Kasumi-1 (cell line): Measurements from ENCODE around the gene FANCG.
A peak's percentile ranks its signal among the peaks of the same experiment; 100 is the strongest.

Source experiments
- DNase-seq, 2 experiments: peaks; one replicate each; lab custom pipeline; 2025; lab: John Stamatoyannopoulos, UW

FANCG gene

DNA sequence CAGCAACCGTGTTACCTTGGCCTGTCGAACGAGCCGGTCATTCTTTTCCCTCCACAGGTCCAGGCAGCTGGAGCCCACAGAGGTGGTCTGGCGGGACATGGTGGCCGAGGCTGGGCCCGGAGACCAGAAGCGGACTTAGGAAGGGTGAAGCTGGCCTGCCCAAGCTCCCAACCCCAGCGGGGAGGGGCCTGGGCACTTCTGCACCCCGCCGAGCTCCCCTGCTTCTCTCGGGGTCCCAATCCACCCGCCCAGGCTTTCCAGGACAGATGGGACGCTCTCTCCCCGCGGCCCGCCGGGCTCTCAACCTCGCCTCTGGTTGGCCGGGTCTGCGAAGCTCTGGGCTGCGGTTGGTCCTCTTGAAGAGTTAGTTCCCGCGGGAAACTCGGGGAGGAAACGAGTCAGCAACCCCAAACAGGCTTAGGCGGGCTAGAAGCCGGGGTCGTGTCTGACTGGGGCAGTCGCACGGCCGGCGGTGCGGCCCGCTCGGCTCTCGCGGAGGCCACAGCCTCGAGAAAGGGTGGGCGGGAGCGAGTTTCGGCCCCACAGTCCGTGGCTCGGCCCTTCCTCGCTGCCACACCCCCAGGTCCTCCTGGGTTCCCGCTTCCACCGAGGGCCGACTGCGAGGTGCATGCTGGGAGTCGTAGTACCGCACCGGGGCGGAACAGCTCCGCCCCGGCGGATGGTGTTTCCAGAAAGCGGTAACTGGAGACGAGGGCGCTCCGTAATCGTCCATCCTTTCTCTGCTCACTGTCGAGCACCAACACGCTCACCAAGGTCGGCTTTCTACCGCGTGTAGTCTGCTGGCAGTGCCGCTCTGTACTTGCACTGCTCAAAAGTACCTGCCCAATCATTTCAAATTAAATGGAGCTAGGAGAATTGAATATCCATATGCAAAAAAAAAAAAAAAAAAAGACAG lies at the start of gene FANCG:
FANCG (minus strand) TSS at position 517 of the 916 bp plus-strand sequence; CDS start at position 99, 418 bp downstream.
- peak; percentile 90 to 94 for DNase-seq

DNA sequence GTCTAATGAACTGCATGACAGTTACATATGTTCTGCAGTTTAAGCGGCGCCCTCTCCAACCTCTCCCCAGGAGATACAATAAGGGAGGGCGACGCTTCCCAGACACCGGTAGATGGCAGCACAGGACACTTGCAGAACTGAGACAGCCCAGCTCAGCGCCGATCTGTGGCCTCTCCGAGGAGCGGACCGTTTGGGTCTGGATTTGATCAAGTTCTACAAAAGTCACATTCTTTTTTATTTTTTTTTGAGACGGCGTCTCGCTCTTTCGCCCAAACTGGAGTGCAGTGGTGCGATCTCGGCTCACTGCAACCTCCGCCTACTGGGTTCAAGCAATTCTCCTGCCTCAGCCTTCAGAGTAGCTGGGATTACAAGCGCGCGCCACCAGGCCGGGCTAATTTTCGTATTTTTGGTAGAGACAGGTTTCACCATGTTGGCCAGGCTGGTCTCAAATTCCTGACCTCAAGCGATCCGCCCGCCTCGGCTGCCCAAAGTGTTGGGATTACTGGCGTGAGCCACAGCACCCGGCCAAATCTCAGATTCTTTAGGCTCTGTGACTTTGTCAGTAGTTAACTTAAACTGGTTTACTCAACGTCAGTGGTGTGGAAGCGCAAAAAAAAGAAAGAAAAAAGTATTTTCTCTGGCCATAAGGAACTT lies 37.3 kb upstream of the FANCG start:
- DNase-seq: peak; percentile 94 to 96

GRCh38 chr9:35116539-35116897 lies 36.8 kb upstream of the FANCG start:
- no peak for DNase-seq

DNA sequence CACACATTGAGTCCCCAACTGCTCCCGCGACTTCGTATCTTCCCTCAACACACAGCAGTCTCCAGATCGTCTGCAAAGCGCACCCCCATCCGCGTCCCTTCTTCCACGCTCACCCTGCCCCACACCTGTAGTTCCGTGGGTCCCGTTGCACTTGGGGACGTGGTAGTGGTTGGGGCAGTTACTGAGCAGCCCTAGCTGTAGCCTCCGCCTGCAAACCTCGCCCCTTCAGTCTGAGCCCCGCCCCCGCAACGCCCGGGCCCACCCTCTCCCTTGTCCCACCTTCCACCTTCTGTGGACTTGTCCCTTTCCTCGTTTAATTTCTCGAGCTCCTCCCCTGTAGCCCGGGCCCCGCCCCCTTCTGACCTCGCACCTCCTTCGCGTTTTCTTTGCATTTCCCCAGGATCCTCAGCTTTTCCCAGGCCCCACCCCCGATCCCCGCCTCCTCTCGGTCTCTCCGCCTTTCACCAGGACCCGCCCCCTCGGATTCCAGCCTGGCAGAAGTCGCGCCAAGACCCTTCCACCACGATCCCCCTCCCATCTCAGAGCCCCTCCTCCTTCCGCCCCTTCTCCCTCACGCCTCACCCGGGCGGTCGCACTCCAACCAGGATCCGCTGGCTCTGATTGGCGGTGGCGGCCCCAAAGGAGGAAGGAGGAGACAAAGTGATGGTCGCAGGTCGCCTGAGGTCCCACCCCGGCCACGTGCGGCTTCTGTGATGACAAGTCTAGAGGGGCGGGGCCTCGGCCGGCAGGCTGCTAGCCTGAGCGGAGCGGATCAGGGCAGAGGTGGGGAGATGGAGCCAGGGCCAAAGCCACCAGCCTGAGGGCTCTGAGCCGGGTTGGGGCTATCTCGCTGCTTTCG lies 36.2 kb upstream of the FANCG start, which contains the start of gene ATOSB:
ATOSB (minus strand) TSS at position 183 of the 859 bp plus-strand sequence. CDS start 7,588 bp downstream, outside the sequence.
- DNase-seq: peak; percentile 99

DNA sequence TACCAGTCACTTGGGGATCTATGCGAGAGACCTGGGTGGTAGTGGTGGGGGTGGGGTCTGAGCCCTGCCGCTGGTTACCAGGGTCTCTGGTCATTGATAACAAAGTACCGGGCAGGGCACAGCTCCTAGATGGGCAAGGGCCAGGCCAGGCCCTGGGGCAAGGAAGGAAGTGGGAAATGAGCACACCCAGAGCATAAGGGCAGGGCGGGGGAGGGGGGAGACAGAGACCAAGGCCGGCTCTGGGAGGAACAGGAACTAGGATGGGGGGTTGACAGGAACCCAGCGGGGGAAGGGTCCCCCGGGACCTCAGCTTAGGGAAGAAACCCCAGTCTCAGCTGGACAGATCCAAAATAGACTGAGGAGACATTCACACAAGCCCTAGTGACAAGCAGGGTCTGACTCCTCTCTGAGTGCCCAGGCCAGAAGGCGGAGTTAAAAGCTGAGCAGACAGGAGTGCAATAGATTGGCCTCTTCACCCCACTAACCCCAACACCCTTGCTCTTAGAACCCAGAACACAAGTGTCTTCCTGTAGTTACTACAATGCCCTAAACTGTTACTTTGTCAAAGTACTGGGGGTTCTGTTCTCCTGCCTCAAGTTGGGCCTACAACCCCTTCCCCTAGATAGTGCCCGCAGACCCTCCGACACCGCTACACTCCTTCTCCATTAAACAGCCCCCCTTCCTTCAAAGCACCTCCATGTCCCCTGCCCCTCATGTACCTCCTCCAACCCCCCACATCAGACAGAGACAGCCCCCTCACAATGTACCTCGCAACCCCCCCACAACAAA lies 35.3 kb upstream of the FANCG start:
- DNase-seq: peak; percentile 73 to 89

DNA sequence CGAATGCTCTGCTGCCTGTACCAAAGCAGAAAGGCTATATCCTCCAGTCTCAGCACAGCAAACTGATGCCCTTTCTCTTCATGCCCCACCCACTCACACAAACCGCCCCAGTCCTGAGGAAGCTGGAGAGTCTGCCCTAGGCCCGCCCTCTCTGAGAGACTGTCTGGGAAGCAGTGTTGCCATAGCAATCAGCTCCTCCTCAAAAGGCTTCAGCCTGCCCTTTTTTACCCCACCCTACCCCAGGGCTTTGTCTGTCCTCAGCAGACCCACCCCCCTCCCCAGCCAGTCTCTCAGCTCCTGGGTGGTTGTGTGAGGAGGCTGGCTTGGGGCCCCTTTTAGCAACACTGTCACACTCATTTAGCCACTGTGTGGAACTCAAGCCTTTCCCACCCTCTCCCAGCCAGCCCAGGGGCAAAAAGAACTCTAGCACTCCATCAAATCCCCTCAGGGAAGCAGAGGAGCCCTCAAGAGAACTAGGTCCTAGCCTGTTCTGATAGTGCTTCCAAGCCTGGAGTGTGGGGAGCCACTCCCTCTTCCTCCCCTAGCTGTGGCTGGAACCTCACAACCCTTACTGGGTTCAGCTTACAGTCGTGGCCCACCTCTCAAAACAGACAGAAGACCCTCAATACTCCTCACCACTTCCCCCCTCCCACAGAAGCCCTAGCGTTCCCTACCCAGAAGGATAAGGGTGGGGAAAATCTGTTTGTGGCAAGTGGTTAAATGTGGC lies 34.5 kb upstream of the FANCG start:
- DNase-seq: peak; percentile 94

DNA sequence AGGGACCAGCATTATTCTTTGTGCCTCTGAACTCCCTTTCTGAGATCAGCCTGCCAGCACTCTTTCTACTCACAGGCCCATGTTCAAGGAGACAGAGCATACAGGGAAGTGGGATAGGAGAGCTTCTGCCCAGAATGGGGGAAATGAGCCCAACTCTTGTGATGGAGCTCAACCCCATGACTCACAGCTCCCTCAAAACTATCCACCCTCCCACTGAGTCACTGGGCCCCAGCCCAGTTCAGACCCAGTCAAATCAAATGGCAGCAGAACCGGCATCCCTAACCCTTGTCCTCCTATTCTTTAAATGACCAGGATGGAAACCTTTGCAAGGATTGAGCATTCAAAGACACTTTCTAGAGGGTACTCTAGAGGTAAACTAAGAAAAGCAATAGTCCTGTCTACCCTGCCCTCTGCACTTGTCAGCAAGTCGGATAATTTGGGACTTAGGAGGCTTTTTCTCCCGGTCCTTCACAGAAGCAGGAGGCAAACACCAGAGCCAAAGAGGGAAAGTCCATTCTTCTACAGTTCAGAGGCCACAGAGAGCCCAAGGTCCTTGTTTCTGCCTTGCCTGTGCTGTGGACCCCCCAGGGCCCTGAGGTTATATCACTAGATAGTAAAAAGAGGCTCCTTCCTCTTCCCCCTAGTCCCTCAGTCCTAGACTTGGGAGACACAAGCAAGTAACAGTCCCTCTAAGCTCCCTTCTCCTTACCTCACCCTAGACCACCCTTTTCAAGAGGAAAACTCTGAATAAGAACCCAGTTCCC lies 32.7 kb upstream of the FANCG start:
- DNase-seq: no peak

GRCh38 chr9:35111001-35111933 lies 31.5 kb upstream of the FANCG start:
- peak; percentile 96 for DNase-seq

- no peak for DNase-seq
Measured at GRCh38 chr9:35110327-35110761, 30.6 kb upstream of the FANCG start.

DNA sequence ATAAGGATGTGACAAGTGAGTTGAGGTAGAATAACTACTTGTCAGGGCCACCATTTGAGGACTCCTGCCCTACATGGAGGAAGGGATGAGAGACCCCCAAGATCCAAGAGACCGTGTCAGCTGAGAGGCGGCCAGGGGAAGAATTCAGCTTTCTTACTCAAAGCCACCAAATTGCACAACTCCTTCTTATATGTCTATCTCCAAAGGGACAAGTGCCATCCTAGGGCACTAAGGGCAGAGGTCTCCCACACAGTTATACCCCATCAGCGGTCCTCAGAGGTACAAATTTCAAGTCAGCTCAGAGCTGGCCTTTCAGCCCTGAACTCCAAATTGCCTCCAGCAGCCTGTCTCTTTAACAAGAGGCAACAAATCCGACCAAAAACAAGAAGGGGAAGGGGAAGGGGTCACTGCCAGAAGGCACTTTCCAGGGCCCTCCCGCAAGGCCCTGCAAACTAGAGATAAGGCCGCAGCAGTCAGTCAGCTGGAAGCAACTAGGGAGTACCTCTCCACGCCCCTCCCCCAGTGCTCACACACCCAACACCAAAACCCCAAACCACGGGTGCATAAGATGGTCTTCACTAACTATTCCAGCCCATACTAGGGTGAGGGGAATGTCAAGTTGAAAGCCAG lies 29.3 kb upstream of the FANCG start:
- no peak for DNase-seq

DNA sequence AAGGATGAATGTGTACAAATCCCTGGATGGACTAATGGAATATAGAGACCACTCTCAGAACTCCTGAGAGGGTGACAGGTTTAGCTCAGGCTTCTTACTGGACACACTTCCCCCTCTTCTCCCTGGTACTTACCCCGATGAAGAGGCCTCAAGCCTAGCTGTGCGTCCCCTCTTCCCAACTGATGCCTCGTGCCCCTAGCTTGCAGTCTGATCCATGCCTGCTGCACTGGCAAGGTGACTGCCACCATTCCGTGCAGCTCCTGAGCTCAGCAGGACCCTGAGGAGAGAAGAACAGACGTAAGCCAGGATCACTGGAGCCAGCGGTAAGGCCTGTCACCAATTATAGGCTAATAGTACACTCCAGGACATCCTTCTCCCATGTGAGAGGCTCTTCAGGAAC lies 28.7 kb upstream of the FANCG start:
- DNase-seq: no peak

DNA sequence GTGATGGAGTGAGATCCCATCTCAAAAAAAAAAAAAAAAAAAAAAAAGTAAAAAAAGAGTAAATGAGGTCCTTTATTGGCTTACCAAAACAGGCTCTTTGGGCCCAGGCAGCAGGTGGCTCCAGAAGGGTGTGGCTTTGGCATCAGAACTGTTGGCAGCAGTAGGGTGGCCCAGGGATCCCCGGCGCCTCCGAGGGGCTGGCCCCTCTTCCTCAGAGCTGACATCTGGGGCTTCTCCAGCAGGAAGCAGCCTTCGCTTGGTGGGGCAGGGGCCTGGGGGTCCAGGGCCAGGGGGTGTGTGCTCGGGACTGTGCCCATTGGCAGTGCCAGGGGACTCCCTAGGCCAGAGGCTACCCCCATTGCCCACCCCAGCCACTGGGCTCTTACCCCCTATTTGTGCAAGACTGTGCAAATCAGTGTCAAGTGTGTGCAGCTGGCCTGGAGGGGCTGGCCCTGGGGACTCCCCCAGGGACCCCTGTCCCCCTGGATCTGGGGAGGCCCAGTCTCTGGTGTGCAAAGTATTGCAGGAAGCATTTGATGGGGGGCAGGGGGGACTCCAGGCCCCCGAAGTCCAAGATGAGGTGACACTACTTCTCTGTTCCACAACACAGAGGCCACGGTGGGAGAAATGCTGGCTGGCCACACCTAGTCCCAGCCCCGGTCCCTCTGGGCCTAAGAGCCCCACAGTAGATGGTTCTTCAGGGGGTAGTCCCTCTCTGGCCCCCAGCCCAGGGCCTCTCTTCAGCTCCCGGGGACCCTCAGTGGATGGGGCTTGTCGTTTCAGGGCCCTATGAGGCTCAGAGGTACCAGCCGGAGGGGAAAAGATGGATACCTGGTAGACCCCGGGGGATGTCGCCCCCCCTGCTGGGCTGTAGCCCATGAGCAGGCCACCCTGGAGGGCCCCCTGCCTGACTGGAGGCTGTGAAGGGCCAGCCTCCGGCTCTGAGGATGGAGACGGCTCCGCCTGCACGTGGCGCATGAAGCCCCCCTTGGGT lies 27.9 kb upstream of the FANCG start:
- DNase-seq: no peak

DNA sequence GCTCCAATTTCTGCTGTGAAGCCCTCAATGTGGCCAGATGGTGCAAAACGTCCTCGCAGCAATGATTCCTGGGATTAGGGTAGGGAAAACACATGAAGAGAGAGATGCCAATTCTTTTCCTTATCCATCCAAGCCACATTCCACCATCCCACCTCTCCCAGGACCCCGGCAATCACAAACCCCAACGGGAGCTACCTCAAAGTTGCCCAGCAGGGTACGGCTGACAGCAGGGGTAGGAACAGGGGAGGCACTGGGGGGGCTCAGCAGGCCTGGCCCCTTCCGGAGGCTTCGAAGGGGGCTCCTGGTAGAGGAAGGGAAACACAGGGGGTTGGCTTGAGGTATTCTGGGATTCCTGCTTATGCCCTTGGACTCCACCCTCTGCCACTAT lies 26.6 kb upstream of the FANCG start:
- DNase-seq: no peak

GRCh38 chr9:35105571-35106342 lies 26.0 kb upstream of the FANCG start:
- DNase-seq: no peak

GRCh38 chr9:35105126-35105525 lies 25.4 kb upstream of the FANCG start:
- DNase-seq: no peak

DNA sequence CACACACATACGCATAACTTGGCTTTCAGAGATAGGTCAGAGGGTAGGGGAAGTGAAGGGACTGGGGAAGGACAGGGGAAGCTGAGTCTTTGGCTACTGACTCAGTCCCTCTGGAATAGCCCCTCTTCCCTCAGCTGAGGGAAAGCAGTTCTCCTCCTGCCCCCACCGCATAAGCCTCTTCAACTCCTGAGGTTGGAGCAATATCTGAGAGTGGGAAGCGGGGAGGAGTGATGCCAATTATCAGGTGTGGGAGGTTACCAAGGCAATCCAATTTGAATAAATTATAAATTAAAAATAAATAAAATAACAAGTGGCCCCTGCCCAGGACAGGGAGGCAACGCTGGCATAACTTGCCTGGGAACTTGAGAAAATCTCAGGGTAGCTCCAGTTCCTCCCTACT lies 24.8 kb upstream of the FANCG start:
- DNase-seq: no peak
